Thyroid gland (tissue), 4 donors: ENCODE data around the gene STAT3.

Experiments used
- CTCF ChIP-seq, 6 experiments: fragments of 200-600 bp in 3 of 6; fragments of 450-650 bp in 3 of 6; sonication (generic) in 3 of 6; IDR thresholded peaks; one replicate each; pipeline ENCODE4 v1.5.1; 2016 to 2019; ENCODE audit warnings: antibody characterized with exemption in 6 of 6, mild to moderate bottlenecking in 2 of 6, inconsistent platforms in 1 of 6, moderate library complexity in 1 of 6
- POLR2A ChIP-seq, 2 donors: fragments of 450-650 bp; IDR thresholded peaks; one replicate each; pipeline ENCODE4 v1.6.1; 2017; ENCODE audit warnings: antibody characterized with exemption in 2 of 2, mild to moderate bottlenecking in 2 of 2, moderate library complexity in 1 of 2

DNA sequence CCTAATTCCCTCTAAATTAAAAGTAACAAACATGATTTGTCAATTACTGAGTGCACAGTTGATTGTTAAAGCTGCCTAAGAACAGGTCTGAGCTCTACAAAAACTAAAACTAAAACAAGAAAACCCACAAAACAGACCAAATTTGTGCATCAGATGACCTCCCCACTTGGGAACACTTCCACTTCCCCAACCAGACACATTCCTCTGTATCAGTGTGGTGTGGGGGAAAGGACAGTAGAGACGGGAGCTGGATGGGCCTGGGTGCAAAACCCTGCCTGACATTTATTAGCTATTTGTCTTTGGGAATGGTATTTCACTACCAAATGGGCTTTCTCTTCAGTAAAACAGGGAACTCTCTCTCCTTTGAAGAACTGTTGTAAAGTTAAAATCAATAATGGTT is 29.8 kb downstream of the STAT3 start:
- TF ChIP-seq CTCF (IDR thresholded peaks at IDR 0.05) = no peak
- TF ChIP-seq POLR2A (IDR thresholded peaks at IDR 0.05) = no peak
